NCI-H526 (cell line): ENCODE data around the gene ARHGAP24.
A peak's percentile ranks its signal among the peaks of the same experiment; 100 is the strongest.
"Not testable (repeated sequence)": the region's sequence is repeated elsewhere in the genome, so short reads cannot be mapped to it uniquely, and the experiment has no call there.

ENCODE experiments used
- DNase-seq, 2 experiments: peaks; one replicate each; lab custom pipeline; 2025; lab: John Stamatoyannopoulos, UW

ARHGAP24 gene

GRCh38 chr4:85913931-85914694, 439.2 kb downstream of the ARHGAP24 start:
- DNase-seq: peak; percentile 49 to 69

DNA sequence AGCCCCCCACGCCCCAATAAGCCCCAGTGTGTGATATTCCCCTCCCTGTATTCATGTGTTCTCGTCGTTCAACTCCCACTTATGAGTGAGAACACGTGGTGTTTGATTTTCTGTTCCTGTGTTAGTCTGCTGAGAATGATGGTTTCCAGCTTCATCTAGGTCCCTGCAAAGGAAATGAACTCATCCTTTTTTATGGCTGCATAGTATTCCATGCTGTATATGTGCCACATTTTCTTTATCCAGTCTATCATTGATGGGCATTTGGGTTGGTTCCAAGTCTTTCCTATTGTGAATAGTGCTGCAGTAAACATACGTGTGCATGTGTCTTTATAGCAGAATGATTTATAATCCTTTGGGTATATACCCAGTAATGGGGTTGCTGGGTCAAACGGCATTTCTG, 440.6 kb downstream of the ARHGAP24 start:
- DNase-seq: not testable (repeated sequence)

DNA sequence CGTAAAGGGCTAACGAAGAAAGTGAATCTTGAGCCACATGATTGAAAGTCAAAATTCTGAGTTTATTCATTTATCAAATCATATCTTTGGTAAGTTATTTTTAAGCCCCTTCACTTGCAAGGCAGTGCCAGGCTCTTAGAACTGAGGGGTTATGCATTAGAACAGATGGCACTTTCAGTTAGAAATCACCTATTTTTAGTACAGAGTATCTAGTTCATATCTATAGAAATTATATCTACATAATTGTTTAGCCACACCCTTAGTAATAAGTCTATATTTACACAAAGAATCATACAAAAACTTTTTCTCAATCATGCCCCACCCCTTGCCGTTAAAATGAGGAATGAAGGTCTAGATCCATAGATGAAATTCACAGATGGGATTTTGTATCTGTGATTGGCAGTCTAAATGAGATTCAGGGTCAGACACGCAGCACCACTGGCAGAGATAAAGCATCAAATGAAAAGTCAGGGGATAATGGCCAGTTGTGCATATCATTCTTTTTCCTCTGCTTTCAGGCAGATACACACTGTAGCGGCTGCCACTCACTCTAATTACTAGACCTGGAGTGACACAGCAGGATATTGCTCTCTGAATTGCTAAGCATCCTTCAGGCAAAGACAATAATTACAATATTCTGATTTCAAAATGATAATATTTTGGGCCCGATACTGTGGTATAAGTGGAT, 444.4 kb downstream of the ARHGAP24 start:
- no peak for DNase-seq

DNA sequence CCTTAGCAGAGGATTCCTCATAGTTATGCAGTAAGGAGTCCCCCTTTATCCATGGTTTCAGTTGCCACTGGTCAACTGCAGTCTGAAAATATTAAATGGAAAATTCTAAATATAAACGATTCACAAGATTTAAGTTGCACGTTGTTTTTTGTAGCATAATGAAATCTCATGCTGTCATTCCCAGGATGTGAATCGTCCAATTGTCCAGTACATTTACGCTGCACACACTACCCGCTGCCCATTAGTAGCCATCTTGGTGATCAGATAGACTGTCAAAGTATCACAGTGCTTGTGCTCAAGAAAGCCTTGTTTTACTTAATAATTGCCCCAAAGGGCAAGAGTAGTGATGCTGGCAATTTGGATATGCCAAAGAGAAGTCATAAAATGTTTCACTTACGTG, 450.1 kb downstream of the ARHGAP24 start:
- DNase-seq: no peak

DNA sequence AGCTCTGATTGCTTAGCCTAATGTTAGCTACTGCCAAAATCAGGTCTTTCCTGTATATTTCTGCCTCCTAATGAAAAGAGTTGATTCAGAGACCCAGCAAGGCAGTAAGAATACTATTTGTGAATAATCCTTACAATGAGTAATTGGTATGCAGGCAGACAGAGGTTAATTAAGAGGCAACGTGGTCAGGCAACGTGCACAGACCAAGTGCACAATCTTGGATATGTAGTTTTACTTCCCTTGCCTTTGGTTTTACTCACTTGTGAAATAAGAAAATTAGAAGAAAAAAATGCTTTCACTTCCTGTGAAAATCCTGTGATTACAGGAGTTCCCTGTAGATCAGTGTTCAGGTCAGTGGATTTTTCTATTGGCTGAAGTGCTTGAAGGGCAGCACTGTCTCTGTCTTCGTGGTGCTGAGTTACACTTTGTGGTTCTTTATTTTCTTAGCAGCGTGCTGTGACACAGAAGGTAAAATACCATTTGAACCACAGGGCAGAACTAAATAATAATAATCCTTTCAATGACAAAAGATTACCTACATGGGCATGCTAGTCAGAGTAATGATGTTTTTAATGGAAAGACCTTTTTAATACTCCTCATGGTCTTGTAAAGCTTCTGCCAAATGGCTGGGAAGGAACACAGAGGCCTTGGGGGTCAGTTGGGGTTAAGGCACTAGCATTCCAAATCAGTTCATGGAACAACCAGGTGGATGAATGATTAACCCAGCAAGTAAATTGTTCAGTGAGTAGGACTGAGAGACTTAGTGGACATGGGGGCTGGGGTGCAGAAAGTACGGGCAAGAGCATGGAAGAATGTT, 454.0 kb downstream of the ARHGAP24 start:
- DNase-seq: no peak

- peak in 1 of 2 experiments; percentile 34 for DNase-seq
These were observed 455.2 kb downstream of the ARHGAP24 start for GRCh38 chr4:85929961-85930665.

- no peak for DNase-seq
These were observed 457.7 kb downstream of the ARHGAP24 start for GRCh38 chr4:85932500-85933290.

GRCh38 chr4:85933291-85933640, 458.3 kb downstream of the ARHGAP24 start:
- no peak for DNase-seq

GRCh38 chr4:85937507-85937906, 462.6 kb downstream of the ARHGAP24 start:
- DNase-seq: no peak

DNA sequence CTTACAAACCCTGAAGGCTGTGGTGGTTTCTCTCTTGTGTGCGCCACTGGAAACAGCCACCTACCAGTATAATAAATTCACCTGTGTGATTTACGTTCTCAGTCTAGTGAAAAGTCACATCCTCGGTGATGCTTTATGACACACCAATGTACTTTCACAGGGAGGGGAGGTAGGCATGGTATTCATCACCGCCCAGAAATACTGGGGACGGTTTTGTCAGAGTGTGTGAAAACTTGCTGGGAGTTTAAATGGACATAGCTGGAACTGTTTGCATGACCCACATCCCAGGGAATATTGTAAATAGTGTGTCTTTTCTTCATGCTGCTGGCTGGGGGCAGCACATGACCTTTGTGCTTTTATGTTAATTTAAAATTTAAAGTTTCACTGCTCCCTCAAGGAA, 463.1 kb downstream of the ARHGAP24 start:
- DNase-seq: no peak

GRCh38 chr4:85938902-85939301, 464.0 kb downstream of the ARHGAP24 start:
- DNase-seq: no peak

GRCh38 chr4:85939595-85939994, 464.6 kb downstream of the ARHGAP24 start:
- DNase-seq: no peak

GRCh38 chr4:85940151-85940550, 465.2 kb downstream of the ARHGAP24 start:
- no peak for DNase-seq

- DNase-seq: no peak
These were observed 467.2 kb downstream of the ARHGAP24 start for GRCh38 chr4:85942107-85942506.

GRCh38 chr4:85946821-85947220, 471.9 kb downstream of the ARHGAP24 start:
- no peak for DNase-seq

GRCh38 chr4:85951099-85951498, 476.1 kb downstream of the ARHGAP24 start:
- no peak for DNase-seq

GRCh38 chr4:85952528-85952927, 477.6 kb downstream of the ARHGAP24 start:
- DNase-seq: no peak

GRCh38 chr4:85952972-85953650, 478.2 kb downstream of the ARHGAP24 start:
- no peak for DNase-seq

- no peak for DNase-seq
These were observed 478.7 kb downstream of the ARHGAP24 start for GRCh38 chr4:85953651-85954018.

DNA sequence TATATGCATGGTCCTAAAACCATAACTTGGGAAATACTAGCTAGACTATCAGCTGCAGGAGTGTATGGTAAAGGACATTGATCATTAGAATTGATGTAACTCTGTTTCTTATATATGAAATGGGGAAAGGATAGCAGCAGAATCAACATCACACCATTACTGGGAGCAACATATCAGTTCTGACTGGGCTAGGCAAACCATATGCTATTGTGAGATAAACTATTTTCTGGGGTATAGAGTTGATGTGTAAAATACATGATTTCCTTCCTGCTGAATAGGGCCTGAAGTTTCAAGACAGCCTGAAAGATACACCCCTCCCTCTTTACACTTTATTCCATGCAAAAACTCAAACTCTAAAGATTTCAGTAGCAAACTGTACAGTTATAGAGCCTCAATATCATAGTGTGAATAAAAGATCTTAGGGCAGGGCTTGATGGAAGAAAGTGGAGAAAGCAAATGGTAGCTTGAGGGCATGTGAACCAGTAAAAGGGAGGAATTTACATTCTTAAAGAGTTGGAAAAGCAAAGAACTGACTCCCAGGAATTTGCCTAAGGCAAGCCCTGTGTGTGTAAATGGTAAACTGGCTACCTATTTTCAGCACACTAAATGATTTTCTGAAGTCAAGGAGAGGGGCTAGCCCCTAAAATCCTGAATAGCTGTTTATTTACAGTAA, 480.8 kb downstream of the ARHGAP24 start:
- no peak for DNase-seq
